K562 (cell line): ENCODE measurements around the gene FRMD4A. TPM values are rescaled to one million over a fixed set of nuclear protein-coding genes. Genes with fewer than 3 reads are reported as not detected.

ENCODE experiments used
- CEBPZ ChIP-seq: fragments of 150-350 bp; IDR thresholded peaks from 2 replicates; pipeline ENCODE4 v1.6.1; 2014; ENCODE audit warnings: low read depth, mild to moderate bottlenecking, low read length, borderline replicate concordance
- EP400 ChIP-seq: fragments of 450-650 bp; IDR thresholded peaks from 2 replicates; pipeline ENCODE4 v1.6.1; 2017; ENCODE audit warnings: antibody characterized with exemption, mild to moderate bottlenecking, moderate library complexity
- GTF2A2 ChIP-seq: IDR thresholded peaks from 2 replicates; pipeline ENCODE4 v1.6.1; 2016; ENCODE audit warnings: mild to moderate bottlenecking, missing genetic modification characterization, missing compliant biosample characterization
- KAT7 ChIP-seq: sonication (generic); formaldehyde crosslinking; IDR thresholded peaks from 2 replicates; pipeline ENCODE4 v1.8.0; 2022; ENCODE audit warnings: missing genetic modification reagents, mild to moderate bottlenecking, borderline replicate concordance
- KDM2B ChIP-seq: fragments of 250-450 bp; sonication (Bioruptor Pico); IDR thresholded peaks from 2 replicates; pipeline ENCODE4 v1.8.0; 2021; ENCODE audit warnings: mild to moderate bottlenecking, moderate library complexity
- NEUROD1 ChIP-seq: fragments of 150-350 bp; IDR thresholded peaks from 2 replicates; pipeline ENCODE4 v1.6.1; 2014; ENCODE audit warnings: borderline replicate concordance, low read length, low read depth; ENCODE audit not compliant: partially characterized antibody
- NONO ChIP-seq, 2 experiments: fragments of 200-400 bp in 1 of 2; fragments of 450-650 bp in 1 of 2; formaldehyde crosslinking in 1 of 2; IDR thresholded peaks; 2 replicates each; pipeline ENCODE4 v1.6.1; 2017; ENCODE audit warnings: low read depth in 2 of 2, mild to moderate bottlenecking in 2 of 2, moderate library complexity in 2 of 2, low read length in 1 of 2
- PTRF ChIP-seq: fragments of 450-650 bp; IDR thresholded peaks from 2 replicates; pipeline ENCODE4 v1.6.1; 2016; ENCODE audit warnings: mild to moderate bottlenecking, missing genetic modification characterization, missing compliant biosample characterization
- RBM15 ChIP-seq: fragments of 200-400 bp; formaldehyde crosslinking; IDR thresholded peaks from 2 replicates; pipeline ENCODE4 v1.6.1; 2018; ENCODE audit warnings: mild to moderate bottlenecking, low read length, moderate library complexity; ENCODE audit not compliant: insufficient read depth
- VEZF1 ChIP-seq: fragments of 200-800 bp; sonication (Bioruptor generic); IDR thresholded peaks from 2 replicates; pipeline ENCODE4 v1.6.1; 2017; ENCODE audit warnings: missing genetic modification characterization, missing compliant biosample characterization
- ZNF24 ChIP-seq: fragments of 450-650 bp; IDR thresholded peaks from 2 replicates; pipeline ENCODE4 v1.6.1; 2016
- ZNF699 ChIP-seq: fragments of 250-450 bp; sonication (Bioruptor Pico); IDR thresholded peaks from 2 replicates; pipeline ENCODE4 v1.8.0; 2021; ENCODE audit warnings: mild to moderate bottlenecking, moderate library complexity; ENCODE audit not compliant: insufficient replicate concordance
- polyA plus RNA-seq, 8 experiments: library from polyadenylated mRNA; depleted of rRNA in 4 of 8; stranded (reverse) in 5 of 8; unstranded in 3 of 8; fragments of >200 nt; fragmentation: Nextera tagmentation in 2 of 8; fragmentation: Illumina TruSeq in 1 of 8; extraction: Ambion mirVana in 2 of 8; extraction: Trizol in 1 of 8; gene quantifications; 2 replicates each; pipeline versions ENCODE4 v1.2.1 to v1.2.3, GENCODE V29; 2011 to 2014; ENCODE audit warnings: inconsistent platforms in 1 of 8, missing spikeins in 1 of 8
- total RNA-seq, 7 experiments: library from RNA; depleted of rRNA in 6 of 7; stranded (reverse); fragments of >200 nt in 6 of 7; fragmentation: Illumina TruSeq in 2 of 7; extraction: Trizol in 2 of 7; gene quantifications; 2 replicates each; pipeline versions ENCODE4 v1.2.1 to v1.2.3, GENCODE V29; 2011 to 2021; ENCODE audit warnings: low replicate concordance in 1 of 7

The FRMD4A gene
- total and polyA plus RNA-seq, 9 of the 15 experiments (the other 6 are each of a cell fraction or from before 2014, with no cell fraction given), result 0.80 to 5.2 (median 3.0) TPM

GRCh38 chr10:13659887-13660550, 670.7 kb downstream of the FRMD4A start (continued):
- TF ChIP-seq PTRF (no peak), KAT7 (CRISPR knock-in tag) (no peak), RBM15 (no peak), CEBPZ (no peak), NONO (IDR thresholded peaks at IDR 0.05; ENCODE audit: low read depth in 2 of 2, low read length in 1 of 2) (no peak), EP400 (no peak), GTF2A2 (tag) (no peak), VEZF1 (no peak), KDM2B (CRISPR knock-in tag) (no peak), ZNF24 (no peak), NEUROD1 (no peak), ZNF699 (CRISPR knock-in tag) (no peak)
